Heart left ventricle (tissue), 16 donors: ENCODE data around the gene MAML1. TPM values are rescaled to one million over a fixed set of nuclear protein-coding genes. Genes with fewer than 3 reads are reported as not detected.

Experiments
- ATAC-seq, 4 donors: fragments of 200-7000 bp; cut with Tn5 transposase; one replicate each; pipeline ENCODE4 v1.9.1; 2020 to 2022; ENCODE audit warnings: moderate library complexity in 4 of 4, mild to moderate bottlenecking in 3 of 4, moderate number of reproducible peaks in 1 of 4
- DNase-seq, 5 donors: peaks; one replicate each; pipeline ENCODE4 v3.0.0-alpha.2; 2020
- H3K27ac ChIP-seq, 12 donors: fragments of 200-600 bp; sonication (generic) in 4 of 12; one replicate each; pipeline versions ENCODE4 v1.5.0 to v1.8.0; 2016 to 2022; ENCODE audit warnings: mild to moderate bottlenecking in 2 of 12
- H3K27me3 ChIP-seq, 9 donors: fragments of 200-600 bp; sonication (generic) in 2 of 9; one replicate each; pipeline versions ENCODE4 v1.5.1 to v1.8.0; 2016 to 2022; ENCODE audit warnings: mild to moderate bottlenecking in 3 of 9
- H3K36me3 ChIP-seq, 9 donors: fragments of 200-600 bp; sonication (generic) in 2 of 9; one replicate each; pipeline versions ENCODE4 v1.5.0 to v1.8.0; 2018 to 2022; ENCODE audit warnings: mild to moderate bottlenecking in 2 of 9
- H3K4me1 ChIP-seq, 12 donors: fragments of 200-600 bp; sonication (generic) in 4 of 12; one replicate each; pipeline versions ENCODE4 v1.5.0 to v1.8.0; 2016 to 2022; ENCODE audit warnings: mild to moderate bottlenecking in 3 of 12
- H3K4me3 ChIP-seq, 12 donors: fragments of 200-600 bp; sonication (generic) in 4 of 12; one replicate each; pipeline versions ENCODE4 v1.5.0 to v1.8.0; 2017 to 2022; ENCODE audit warnings: mild to moderate bottlenecking in 9 of 12, moderate library complexity in 4 of 12
- H3K9me3 ChIP-seq, 12 donors: fragments of 200-600 bp; sonication (generic) in 4 of 12; one replicate each; pipeline versions ENCODE4 v1.5.0 to v1.8.0; 2016 to 2022; ENCODE audit warnings: mild to moderate bottlenecking in 1 of 12
- POLR2A ChIP-seq, 2 donors: fragments of 450-650 bp; IDR thresholded peaks; one replicate each; pipeline ENCODE4 v1.6.1; 2017; ENCODE audit warnings: antibody characterized with exemption in 2 of 2, mild to moderate bottlenecking in 2 of 2, moderate library complexity in 2 of 2
- WGBS, 4 donors: extraction: QIAGEN DNeasy Blood & Tissue Kit in 2 of 4; methylation state at CpG; one replicate each; pipeline versions ENCODE4 v1.1.5 to v1.1.7; 2013 to 2018; 5-methylcytosine and 5-hydroxymethylcytosine counted together
- intact Hi-C, 10 donors: fragments of 100-400 bp; cut with DNase I; formaldehyde crosslinking; loops; one replicate each; pipeline versions ENCODE4 v1.11.1 to v1.14.2; 2022
- polyA plus RNA-seq, 2 donors: library from polyadenylated mRNA; stranded (reverse); fragments of 200-250 nt; gene quantifications; one replicate each; pipeline ENCODE4 v1.2.3, GENCODE V29; 2013
- total RNA-seq, 9 donors: library from RNA; depleted of rRNA in 2 of 9; stranded (reverse); fragments of >200 nt in 2 of 9; fragmentation: NEBNext Ultra II Directional in 3 of 9; extraction: Animal tissue kit (Norgen Biotek cat#: 25700) in 3 of 9; gene quantifications; one replicate each; pipeline versions ENCODE4 v1.1.0 to v1.2.4, GENCODE V29; 2016 to 2023
- TF ChIP-seq, protein P1 (sequence below), 12 donors: fragments of 200-600 bp; sonication (generic) in 4 of 12; IDR thresholded peaks; one replicate each; pipeline versions ENCODE4 v1.5.0 to v1.8.0; 2018 to 2022; ENCODE audit warnings: antibody characterized with exemption in 12 of 12, mild to moderate bottlenecking in 5 of 12
- donor health status: ischemic (EF 13 %, LVEDD 7.1; RV severe dilation, severe dysfunction).
- donor health status: healthy with polysubstance abuse.
- donor health status: DM: no; HTN: yes; CAD: no.
- donor health status: DM: no; HTN: no; CAD: no.
- donor health status: ischemic (EF 25% LVEDD 6.9; RV normal size, moderate dysfunction).
- donor health status: ischemic (EF 25% LVEDD 5.7; RV mildly dilated, moderate dysfunction).
- donor health status: healthy.
- donor health status: DM: yes; HTN: yes; CAD: no.
- donor health status: ischemic (EF 35%, LVEDD 5.7; RV mildly dilated, moderate dysfunction).
- donor health status: nonischemic (EF 11% LVEDD 7.7; RV severe dilation, severe dysfunction).
- donor health status: DM: yes; HTN: yes; CAD: no.
- donor health status: PGD.
- donor health status: ischemic (EF 29% LVEDD 5.4; RV normal size, mild dysfunction).
- donor health status: nonischemic (EF 23%, LVEDD 6.1; RV moderate dilation, normal function).

Gene MAML1
- total and polyA plus RNA-seq, 11 donors = 6.9 to 18.0 (median 11.8) TPM

DNA sequence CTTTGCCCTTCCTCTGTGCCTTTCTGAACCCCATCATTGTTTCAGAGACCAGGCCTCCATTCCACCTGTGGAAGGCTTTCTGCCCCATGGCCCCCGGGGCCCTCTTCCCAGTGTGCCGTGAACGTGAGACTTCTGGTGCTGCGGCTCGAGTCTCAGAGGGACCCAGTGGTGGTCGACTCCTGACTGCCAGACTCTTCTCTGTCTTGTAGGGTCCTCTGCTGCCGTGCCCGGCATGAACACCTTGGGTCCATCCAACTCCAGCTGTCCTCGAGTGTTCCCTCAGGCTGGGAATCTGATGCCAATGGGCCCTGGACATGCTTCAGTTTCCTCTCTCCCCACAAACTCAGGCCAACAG is 41.0 kb downstream of the MAML1 start:
- Histone ChIP-seq H3K9me3 (no peaks in the 10 kb centered on the region), H3K4me3 (no peak overlapping the region), H3K36me3 (peaks cover 2 to 100% (median 89%) of the 10 kb centered on the region in 9 donors), H3K27ac (no peak overlapping the region), H3K27me3 (no peaks in the 10 kb centered on the region), H3K4me1 (peaks cover 0 to 48% (median under 1%) of the 10 kb centered on the region in 12 donors)
- ATAC-seq = no peak
- peak in 1 of 5 donors; percentile 42 for DNase-seq
- TF ChIP-seq, protein P1, sequence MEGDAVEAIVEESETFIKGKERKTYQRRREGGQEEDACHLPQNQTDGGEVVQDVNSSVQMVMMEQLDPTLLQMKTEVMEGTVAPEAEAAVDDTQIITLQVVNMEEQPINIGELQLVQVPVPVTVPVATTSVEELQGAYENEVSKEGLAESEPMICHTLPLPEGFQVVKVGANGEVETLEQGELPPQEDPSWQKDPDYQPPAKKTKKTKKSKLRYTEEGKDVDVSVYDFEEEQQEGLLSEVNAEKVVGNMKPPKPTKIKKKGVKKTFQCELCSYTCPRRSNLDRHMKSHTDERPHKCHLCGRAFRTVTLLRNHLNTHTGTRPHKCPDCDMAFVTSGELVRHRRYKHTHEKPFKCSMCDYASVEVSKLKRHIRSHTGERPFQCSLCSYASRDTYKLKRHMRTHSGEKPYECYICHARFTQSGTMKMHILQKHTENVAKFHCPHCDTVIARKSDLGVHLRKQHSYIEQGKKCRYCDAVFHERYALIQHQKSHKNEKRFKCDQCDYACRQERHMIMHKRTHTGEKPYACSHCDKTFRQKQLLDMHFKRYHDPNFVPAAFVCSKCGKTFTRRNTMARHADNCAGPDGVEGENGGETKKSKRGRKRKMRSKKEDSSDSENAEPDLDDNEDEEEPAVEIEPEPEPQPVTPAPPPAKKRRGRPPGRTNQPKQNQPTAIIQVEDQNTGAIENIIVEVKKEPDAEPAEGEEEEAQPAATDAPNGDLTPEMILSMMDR (IDR thresholded peaks at IDR 0.05) = no peak
- TF ChIP-seq POLR2A (IDR thresholded peaks at IDR 0.05) = no peak
- WGBS, 4 donors = 90 to 93% (median 93%) methylated on average over 6 to 9 of the region's 9 CpGs
- intact Hi-C loops = no loop called here

DNA sequence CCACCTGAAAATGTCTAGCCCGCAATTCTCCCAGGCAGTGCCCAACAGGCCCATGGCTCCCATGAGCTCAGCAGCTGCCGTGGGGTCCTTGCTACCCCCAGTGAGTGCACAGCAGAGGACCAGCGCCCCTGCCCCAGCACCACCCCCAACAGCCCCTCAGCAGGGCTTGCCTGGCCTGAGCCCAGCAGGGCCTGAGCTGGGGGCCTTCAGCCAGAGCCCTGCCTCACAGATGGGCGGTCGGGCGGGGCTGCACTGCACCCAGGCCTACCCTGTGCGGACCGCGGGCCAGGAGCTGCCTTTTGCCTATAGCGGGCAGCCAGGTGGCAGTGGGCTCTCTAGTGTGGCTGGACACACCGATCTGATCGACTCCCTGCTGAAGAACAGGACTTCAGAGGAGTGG is 41.8 kb downstream of the MAML1 start:
- DNase-seq (peak in 1 of 5 donors; percentile 28), ATAC-seq (no peak)
- Histone ChIP-seq H3K27ac (no peak overlapping the region), H3K4me3 (no peak overlapping the region), H3K9me3 (no peaks in the 10 kb centered on the region), H3K27me3 (no peaks in the 10 kb centered on the region), H3K4me1 (peaks cover 0 to 49% (median 0%) of the 10 kb centered on the region in 12 donors), H3K36me3 (peaks cover 2 to 100% (median 83%) of the 10 kb centered on the region in 9 donors)
- no peak for TF ChIP-seq POLR2A (IDR thresholded peaks at IDR 0.05)
- TF ChIP-seq, protein P1 (IDR thresholded peaks at IDR 0.05) = no peak
- 96 to 100% (median 97%) methylated on average over 10 to 12 of the region's 12 CpGs for WGBS, 4 donors
- intact Hi-C loops = no loop called here

DNA sequence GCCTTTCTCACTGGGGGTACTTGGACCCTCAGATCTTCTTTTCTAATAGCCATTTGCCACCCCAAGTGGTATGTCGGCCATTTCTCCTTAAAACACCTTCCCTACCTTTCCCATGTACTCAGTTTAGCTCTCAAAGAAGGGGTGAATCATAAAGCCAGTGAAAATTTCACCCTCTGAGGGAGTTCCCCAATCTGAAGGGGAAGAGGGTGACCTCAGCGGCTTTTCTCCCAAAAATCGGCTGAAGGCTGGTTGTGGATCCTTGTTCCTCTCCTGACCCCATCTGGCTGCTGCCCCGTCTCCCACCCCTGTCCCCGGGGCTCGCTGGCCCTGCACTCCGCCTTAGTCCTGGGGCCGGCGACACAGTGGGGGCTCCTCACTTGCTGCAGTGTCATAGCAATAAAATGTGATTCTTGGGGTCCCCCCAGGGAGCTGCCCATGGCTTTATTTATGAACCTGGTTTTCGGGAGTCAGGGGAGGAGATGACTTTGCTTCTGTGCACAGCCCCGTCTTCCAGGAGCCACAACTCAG is 43.9 kb downstream of the MAML1 start:
- Histone ChIP-seq H3K4me3 (no peak overlapping the region), H3K4me1 (peaks cover 0 to 63% (median 0%) of the 10 kb centered on the region in 12 donors), H3K36me3 (peaks cover 2 to 96% (median 76%) of the 10 kb centered on the region in 9 donors), H3K27me3 (no peaks in the 10 kb centered on the region), H3K27ac (no peak overlapping the region), H3K9me3 (no peaks in the 10 kb centered on the region)
- WGBS, 4 donors = 89 to 94% (median 92%) methylated on average over 10 to 11 of the region's 11 CpGs
- DNase-seq (peak in 1 of 5 donors; percentile 33), ATAC-seq (no peak)
- intact Hi-C loops = no loop called here
- TF ChIP-seq POLR2A (IDR thresholded peaks at IDR 0.05) = no peak
- TF ChIP-seq, protein P1 (IDR thresholded peaks at IDR 0.05) = no peak

DNA sequence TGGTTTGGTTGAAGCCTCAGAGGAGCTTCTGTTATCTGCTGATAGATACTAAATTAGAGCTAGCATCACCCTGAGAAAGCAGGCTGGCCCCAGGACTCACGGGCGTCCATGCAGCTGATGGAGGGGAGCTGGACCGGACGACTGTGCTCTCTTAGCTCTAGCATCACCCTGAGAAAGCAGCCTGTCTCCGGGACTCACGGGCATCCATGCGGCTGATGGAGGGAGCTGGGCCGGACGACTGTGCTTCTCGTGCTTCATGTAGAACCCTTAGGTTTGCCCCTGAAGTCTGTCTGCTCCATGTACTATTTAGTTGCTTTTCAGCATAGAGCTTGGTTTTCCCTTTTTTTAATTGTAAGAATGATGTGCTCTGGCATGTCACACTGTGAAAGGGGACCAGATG is 44.8 kb downstream of the MAML1 start:
- no peaks in the 10 kb centered on the region for H3K27me3 ChIP-seq
- peaks cover 2 to 86% (median 66%) of the 10 kb centered on the region in 9 donors for H3K36me3 ChIP-seq
- H3K4me1 ChIP-seq = peaks cover 0 to 63% (median 0%) of the 10 kb centered on the region in 12 donors
- 83 to 95% (median 90%) methylated on average over 10 of the region's 10 CpGs for WGBS, 4 donors
- no peak for TF ChIP-seq POLR2A (IDR thresholded peaks at IDR 0.05)
- TF ChIP-seq, protein P1 (IDR thresholded peaks at IDR 0.05) = no peak
- no peaks in the 10 kb centered on the region for H3K9me3 ChIP-seq
- intact Hi-C loops = no loop called here
- DNase-seq (no peak), ATAC-seq (no peak)
- peak overlapping the region in 2 of 12 donors; percentile 15 to 71 for H3K27ac ChIP-seq
- no peak overlapping the region for H3K4me3 ChIP-seq
